Activated CD8-positive, alpha-beta memory T cell treated with anti-CD3 and anti-CD28 coated beads, Interleukin-2, amount 50 U/mL, for 4 hours (primary cell): ENCODE data around the gene TMEM209.
"Not testable (repeated sequence)": the region's sequence is repeated elsewhere in the genome, so short reads cannot be mapped to it uniquely, and the experiment has no call there.

Source experiments
- DNase-seq: peaks from one replicate; pipeline ENCODE4 v3.0.0-alpha.2; 2020

The TMEM209 gene

GRCh38 chr7:130216750-130217149 is 11.5 kb upstream of the TMEM209 start:
- DNase-seq, result no peak

GRCh38 chr7:130216025-130216424 is 10.8 kb upstream of the TMEM209 start:
- DNase-seq, result no peak

GRCh38 chr7:130213828-130214227 is 8.6 kb upstream of the TMEM209 start:
- no peak for DNase-seq

GRCh38 chr7:130210181-130210935 is 5.2 kb upstream of the TMEM209 start:
- DNase-seq, result no peak

DNA sequence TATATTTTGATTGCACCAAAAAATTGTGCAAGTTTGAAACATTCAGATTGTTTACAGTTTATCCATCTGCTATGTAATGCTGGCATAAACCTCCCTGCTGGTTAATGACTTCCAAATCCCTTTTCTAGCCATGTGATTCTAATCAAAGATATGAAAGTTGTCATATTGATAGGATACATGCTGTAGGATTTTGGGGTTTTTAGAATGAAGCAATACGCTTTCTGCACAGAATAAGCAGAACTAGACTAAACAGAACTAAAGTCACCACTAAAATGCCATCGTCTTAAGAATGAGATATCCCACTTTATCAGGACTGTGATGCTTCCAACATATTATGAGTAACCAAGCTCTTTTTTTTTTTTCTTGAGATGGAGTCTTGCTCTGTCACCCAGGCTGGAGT is 3.3 kb upstream of the TMEM209 start:
- DNase-seq, result no peak

DNA sequence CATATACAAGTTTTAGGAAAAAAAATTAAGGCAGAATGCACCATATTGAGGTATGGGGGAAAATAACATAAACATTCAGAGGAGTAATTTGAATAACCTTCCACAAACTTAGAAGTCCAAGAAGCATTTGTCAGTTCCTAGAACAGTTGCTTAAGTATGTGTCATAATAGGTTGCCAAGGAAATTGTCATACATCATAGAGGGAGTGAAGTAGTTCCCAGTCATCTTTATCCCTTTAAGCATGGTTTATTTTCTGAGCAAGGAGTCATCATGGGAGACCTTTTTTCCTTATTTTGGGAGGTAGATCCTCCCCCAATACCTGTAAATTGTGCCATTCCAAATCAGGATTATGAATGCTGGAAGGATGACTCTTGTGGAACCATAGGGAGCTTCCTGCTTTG is 2.4 kb upstream of the TMEM209 start, which contains the start of gene SSMEM1:
Gene SSMEM1 (plus strand): TSS at position 219 of the 400 bp plus-strand sequence. CDS start 51 bp downstream, at position 270.
- no peak for DNase-seq

- DNase-seq, result no peak
Measured at GRCh38 chr7:130207033-130207432, 1.8 kb upstream of the TMEM209 start.

DNA sequence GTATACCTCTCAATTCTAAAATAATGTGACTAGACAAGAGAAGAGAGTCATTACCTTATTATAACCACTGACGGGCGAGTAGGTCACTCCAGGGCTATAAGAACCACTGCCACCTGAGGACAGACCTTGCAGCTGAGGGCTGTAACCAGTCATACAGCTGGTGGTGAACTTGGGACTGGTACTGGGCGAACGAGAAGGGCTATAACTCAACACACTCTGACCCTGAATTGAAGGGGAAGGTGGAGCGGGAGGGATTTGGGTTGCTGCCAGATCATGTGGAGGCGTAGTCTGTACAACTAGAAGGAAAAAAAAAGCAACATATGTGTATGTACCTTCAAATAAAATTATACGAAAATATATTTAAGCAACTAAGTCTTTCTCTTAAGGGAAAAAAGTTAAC is 3.4 kb downstream of the TMEM209 start:
- DNase-seq, result no peak

DNA sequence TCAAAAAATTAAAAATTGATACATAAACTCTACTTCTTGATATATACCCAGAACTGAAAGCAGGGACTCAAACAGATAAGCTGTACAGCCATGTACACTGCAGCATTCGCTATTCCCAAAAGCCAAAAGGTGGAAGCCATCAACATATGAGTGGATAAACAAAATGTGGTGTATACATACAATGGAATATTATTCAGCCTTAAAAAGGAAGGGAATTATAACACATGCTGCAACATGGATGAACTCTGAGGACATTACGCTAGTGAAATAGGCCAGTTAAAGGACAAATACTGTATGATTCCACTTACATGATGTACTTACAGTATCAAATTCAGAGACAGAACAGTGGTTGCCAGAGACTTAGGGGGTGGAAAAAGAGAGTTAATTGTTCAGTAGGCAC is 8.1 kb downstream of the TMEM209 start:
- DNase-seq, result no peak

- DNase-seq, result no peak
Measured at GRCh38 chr7:130196476-130196875, 8.7 kb downstream of the TMEM209 start.

GRCh38 chr7:130195396-130195795 is 9.8 kb downstream of the TMEM209 start:
- no peak for DNase-seq

GRCh38 chr7:130191791-130192190 is 13.4 kb downstream of the TMEM209 start:
- no peak for DNase-seq

DNA sequence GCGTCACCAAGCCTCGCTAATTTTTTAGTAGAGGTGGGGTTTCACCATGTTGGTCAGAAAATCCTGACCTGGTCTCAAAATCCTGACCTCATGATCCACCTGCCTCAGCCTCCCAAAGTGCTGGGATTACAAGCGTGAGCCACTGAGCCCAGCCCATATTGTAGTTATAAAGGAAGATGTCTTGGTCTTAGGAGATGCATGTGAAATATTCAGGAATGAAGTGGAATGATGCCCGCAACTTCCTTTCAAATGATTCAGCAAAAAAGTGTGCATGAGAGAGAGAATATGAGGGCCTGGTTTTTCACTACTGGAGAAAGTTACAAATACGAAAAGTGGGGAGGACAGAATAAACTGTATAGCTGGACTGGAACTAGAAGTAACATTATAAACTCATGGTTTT is 15.9 kb downstream of the TMEM209 start:
- DNase-seq, result no peak

DNA sequence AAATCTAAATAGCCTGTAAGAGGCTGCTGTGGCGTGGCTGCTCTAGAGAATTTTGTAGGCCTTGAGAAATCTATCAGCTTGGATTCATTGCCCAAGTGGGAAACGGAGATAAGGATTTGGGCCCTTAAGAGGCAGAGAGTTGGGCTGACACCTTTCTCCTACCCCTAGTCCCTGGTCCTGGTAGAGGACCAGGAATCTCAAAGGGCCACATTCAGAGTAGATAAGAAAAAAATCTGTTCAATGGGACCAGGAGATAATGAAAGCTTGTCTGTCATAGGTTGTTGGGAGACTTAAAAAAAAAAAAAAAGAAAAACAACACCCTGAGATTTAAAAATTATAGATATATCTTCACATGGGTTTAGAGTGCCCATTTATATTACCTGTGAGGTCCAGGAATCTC is 17.8 kb downstream of the TMEM209 start:
- DNase-seq, result no peak

GRCh38 chr7:130184349-130184748 is 20.9 kb downstream of the TMEM209 start:
- DNase-seq, result not testable (repeated sequence)

GRCh38 chr7:130182990-130183389 is 22.2 kb downstream of the TMEM209 start:
- no peak for DNase-seq

DNA sequence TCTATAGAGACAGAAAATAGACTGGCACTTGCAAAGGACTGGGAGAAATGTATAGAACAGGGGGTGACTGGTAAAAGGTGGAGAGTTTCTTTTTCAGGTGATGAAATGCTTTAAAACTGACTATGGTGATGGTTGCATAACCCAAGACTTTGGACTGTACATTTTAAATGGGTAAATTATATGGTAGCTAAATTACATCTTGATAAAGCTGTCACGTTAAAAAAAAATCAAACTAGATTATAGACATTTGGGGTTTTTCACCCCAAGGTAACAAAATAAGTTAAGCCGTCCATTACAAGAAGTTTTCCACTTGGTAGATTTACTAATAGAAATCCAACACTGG is 24.0 kb downstream of the TMEM209 start:
- no peak for DNase-seq

GRCh38 chr7:130180571-130181262 is 24.5 kb downstream of the TMEM209 start:
- DNase-seq, result no peak

- no peak for DNase-seq
Measured at GRCh38 chr7:130179631-130180030, 25.6 kb downstream of the TMEM209 start.

DNA sequence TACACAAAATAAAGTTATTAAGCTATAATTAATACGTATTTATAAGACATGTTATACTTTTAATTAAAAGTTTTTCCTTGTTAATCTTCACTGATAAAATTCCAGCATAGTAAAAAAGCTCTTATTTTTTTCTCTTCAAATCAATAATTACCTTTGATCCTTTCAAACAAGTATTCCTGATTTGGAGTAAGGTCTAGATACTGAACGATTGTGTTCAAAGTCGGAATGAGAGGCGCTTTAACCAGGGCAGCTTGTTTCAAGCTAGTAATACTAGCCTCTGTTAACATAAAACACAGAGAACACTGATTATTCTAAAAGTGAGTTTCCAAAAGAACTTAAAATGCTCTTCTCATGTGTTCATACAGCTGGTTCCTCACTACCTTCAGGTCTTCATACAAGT is 27.0 kb downstream of the TMEM209 start:
- DNase-seq, result no peak

- DNase-seq, result no peak
Measured at GRCh38 chr7:130174237-130174959, 30.8 kb downstream of the TMEM209 start.

DNA sequence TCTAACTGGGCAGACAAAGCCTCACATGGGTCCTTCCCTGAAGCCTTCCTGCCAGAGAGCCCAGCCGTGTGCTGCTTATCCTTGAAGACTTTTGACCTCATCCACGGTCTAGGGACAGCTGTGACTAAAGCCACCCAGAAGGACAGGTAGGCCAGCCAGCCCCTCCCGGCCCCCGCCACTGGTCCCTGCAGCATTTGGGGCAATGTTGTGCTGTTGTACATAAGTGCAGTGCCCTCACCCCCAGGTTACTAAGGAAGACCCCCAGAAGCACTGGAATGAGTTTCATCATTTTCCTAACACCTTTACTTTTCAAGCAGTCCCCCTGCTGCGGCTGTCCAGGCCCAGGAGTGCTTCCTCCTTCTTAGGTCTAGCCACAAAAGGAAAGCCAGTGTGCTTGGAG is 43.0 kb downstream of the TMEM209 start:
- DNase-seq, result no peak

DNA sequence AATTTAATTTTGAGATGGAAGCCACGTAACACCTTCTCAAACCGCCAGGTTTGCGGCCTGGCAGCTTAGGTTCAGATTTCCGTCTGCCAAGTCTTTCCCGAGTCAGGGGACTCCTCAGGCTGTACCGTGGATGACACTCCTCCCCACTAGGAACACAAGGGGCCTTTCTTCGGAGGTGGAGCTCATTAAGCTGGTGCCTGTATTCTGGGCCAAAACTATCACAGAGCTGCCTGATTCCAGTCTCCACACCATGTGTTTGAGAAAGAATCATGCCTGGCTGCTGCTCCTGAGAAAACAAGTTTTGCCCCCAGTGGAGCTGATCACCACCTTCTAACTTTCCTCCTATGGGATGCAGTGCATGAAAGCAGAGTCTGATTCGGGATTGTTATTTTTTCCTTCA is 44.8 kb downstream of the TMEM209 start:
- DNase-seq, result no peak

GRCh38 chr7:130160023-130160422 is 45.2 kb downstream of the TMEM209 start:
- no peak for DNase-seq
